Measurements from ENCODE around the gene ZNF780B. TPM values are rescaled to one million over a fixed set of nuclear protein-coding genes. Genes with fewer than 3 reads are reported as not detected.

Gene ZNF780B
- total and polyA plus RNA-seq, 11 donors = 4.7 to 35.2 (median 17.3) TPM

DNA sequence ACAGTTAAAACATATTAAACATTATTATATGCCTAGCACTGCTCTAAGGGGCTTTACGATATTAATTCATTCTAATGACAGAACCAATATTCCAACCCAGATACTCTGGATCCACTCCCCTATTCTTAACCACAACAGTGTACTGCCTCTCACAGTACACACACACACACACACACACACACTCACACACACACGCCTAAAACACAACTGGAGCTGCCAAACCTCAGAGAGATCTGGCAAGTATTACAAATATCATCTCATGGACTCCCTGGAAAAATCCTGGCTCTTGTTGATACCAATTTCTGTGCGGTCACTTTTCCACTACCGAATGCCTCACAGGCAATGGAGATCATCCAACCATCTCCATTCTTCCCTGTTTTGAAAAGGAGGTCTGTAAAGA lies 33.4 kb upstream of the ZNF780B start:
- 46 to 56% (median 52%) methylated on average over 4 of the region's 4 CpGs for WGBS, 4 donors
- no peak for TF ChIP-seq POLR2A (IDR thresholded peaks at IDR 0.05)
- TF ChIP-seq, protein P1, sequence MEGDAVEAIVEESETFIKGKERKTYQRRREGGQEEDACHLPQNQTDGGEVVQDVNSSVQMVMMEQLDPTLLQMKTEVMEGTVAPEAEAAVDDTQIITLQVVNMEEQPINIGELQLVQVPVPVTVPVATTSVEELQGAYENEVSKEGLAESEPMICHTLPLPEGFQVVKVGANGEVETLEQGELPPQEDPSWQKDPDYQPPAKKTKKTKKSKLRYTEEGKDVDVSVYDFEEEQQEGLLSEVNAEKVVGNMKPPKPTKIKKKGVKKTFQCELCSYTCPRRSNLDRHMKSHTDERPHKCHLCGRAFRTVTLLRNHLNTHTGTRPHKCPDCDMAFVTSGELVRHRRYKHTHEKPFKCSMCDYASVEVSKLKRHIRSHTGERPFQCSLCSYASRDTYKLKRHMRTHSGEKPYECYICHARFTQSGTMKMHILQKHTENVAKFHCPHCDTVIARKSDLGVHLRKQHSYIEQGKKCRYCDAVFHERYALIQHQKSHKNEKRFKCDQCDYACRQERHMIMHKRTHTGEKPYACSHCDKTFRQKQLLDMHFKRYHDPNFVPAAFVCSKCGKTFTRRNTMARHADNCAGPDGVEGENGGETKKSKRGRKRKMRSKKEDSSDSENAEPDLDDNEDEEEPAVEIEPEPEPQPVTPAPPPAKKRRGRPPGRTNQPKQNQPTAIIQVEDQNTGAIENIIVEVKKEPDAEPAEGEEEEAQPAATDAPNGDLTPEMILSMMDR (IDR thresholded peaks at IDR 0.05) = no peak
- peak in 3 of 4 donors; percentile 34 to 39 (median 36) for ATAC-seq
- peaks cover 0 to 7% (median under 1%) of the 10 kb centered on the region in 9 donors for H3K36me3 ChIP-seq
- H3K27ac ChIP-seq = peak overlapping the region in 10 of 12 donors; percentile 88 to 97 (median 94)
- H3K27me3 ChIP-seq = no peaks in the 10 kb centered on the region
- intact Hi-C loops (cut with DNase I) = no loop called here
- peak overlapping the region in 11 of 12 donors; percentile 73 to 91 (median 82) for H3K4me3 ChIP-seq
- peaks cover 0 to 11% (median 0%) of the 10 kb centered on the region in 12 donors for H3K9me3 ChIP-seq
- peaks cover 0 to 27% (median 14%) of the 10 kb centered on the region in 12 donors for H3K4me1 ChIP-seq
- peak in 3 of 5 donors; percentile 17 to 40 (median 25) for DNase-seq

DNA sequence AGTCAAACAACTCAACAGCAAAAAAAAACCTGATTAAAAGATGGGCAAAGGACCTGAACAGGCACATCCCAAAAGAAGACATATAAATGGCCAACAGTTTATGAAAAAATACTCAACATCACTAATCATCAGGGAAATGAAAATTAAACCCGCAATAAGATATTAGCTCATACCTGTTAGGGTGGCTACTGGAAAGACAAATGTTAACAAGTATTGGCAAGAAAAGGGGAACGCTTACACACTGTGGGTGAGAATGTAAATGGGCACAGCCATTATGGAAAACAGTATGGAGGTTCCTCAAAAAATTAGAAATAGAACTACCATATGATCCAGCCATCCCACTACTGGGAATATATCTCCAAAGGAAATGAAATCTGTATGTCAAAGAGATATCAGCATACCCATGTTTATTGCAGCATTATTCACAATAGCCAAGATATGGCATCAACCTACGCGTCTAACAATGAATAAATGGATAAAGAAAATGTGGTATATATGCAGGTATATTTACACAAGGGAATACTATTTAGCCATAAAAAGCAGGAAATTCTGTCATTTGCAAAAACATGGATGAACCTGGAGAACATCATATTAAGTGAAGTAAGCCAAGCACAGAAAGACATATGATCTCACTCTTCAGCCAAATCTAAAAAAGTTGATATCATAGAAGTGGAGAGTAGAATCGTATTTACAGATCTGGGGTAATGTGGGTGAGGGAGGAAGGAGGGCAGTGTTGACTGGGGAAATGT lies 32.4 kb upstream of the ZNF780B start:
- Histone ChIP-seq H3K9me3 (peaks cover 0 to 11% (median 0%) of the 10 kb centered on the region in 12 donors), H3K4me3 (peak overlapping the region in 1 of 12 donors; percentile 74), H3K27ac (no peak overlapping the region), H3K4me1 (peaks cover 0 to 27% (median 14%) of the 10 kb centered on the region in 12 donors), H3K36me3 (peaks cover 0 to 17% (median 11%) of the 10 kb centered on the region in 9 donors), H3K27me3 (no peaks in the 10 kb centered on the region)
- no peak for DNase-seq
- intact Hi-C loops (cut with DNase I) = no loop called here
- ATAC-seq = no peak
- 75 to 93% (median 85%) methylated on average over 5 of the region's 5 CpGs for WGBS, 4 donors
- TF ChIP-seq, protein P1 (IDR thresholded peaks at IDR 0.05) = no peak
- TF ChIP-seq POLR2A (IDR thresholded peaks at IDR 0.05) = no peak

DNA sequence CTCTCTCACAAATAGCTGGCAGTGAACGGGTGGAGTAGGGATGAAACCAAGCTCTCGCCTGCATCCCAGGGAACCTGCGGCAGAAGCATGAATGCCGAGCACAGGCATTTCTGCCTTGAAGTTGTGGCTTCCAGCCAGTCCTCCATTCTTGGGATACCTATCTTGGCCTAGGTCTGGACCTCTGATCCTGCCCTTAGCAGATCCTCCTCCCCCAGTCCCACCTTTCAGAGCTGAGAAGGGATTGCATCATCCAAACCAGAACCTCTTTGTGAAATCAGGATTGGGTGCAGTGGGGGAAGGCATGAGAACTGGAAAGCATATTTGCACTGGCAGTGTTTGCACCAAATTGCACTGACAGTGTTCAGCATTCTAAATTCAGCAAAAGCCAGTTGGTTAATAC lies 28.9 kb upstream of the ZNF780B start:
- no peak for TF ChIP-seq POLR2A (IDR thresholded peaks at IDR 0.05)
- TF ChIP-seq, protein P1 (IDR thresholded peaks at IDR 0.05) = no peak
- no peak for ATAC-seq
- 70 to 85% (median 79%) methylated on average over 4 of the region's 4 CpGs for WGBS, 4 donors
- Histone ChIP-seq H3K27me3 (no peaks in the 10 kb centered on the region), H3K4me3 (no peak overlapping the region), H3K27ac (no peak overlapping the region), H3K4me1 (peaks cover 0 to 28% (median 12%) of the 10 kb centered on the region in 12 donors), H3K36me3 (peaks cover 2 to 52% (median 44%) of the 10 kb centered on the region in 9 donors), H3K9me3 (peaks cover 0 to 18% (median 0%) of the 10 kb centered on the region in 12 donors)
- no peak for DNase-seq
- intact Hi-C loops (cut with DNase I) = no loop called here

DNA sequence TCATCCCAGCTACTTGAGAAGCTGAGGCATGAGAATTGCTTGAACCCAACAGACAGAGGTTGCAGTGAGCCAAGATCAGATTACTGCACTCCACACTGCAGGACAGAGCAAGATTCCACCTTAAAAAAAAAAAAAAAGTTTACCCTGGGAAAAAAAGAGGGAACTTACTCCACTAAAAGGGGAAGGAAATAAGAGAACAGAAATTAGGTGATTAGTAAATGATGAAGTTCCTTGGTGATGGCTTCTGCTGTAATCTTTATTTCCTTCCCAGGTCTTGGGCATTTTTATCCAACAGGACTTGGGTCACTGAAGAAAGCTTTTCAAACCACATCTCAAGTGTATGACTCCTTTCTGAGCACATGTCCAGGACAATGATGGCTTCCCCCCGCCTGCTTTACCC lies 25.4 kb upstream of the ZNF780B start:
- no peak overlapping the region for H3K27ac ChIP-seq
- H3K27me3 ChIP-seq = no peaks in the 10 kb centered on the region
- H3K4me3 ChIP-seq = no peak overlapping the region
- DNase-seq (no peak), ATAC-seq (no peak)
- peaks cover 0 to 37% (median 9%) of the 10 kb centered on the region in 12 donors for H3K9me3 ChIP-seq
- TF ChIP-seq, protein P1 (IDR thresholded peaks at IDR 0.05) = no peak
- no peak for TF ChIP-seq POLR2A (IDR thresholded peaks at IDR 0.05)
- H3K36me3 ChIP-seq = peaks cover 2 to 81% (median 63%) of the 10 kb centered on the region in 9 donors
- peaks cover 0 to 11% (median 0%) of the 10 kb centered on the region in 12 donors for H3K4me1 ChIP-seq
- intact Hi-C loops (cut with DNase I) = no loop called here
- 92 to 99% (median 95%) methylated on average over 1 of the region's 1 CpG for WGBS, 4 donors

All from heart left ventricle (tissue), 16 donors.